HG03571 (cell line): ENCODE measurements around the gene CTNNA3.
"Not testable (repeated sequence)": the region's sequence is repeated elsewhere in the genome, so short reads cannot be mapped to it uniquely, and the experiment has no call there.

Experiments
- ATAC-seq: cut with Tn5 transposase; IDR thresholded peaks from one replicate; pipeline ENCODE4 v1.9.1; 2021; ENCODE audit not compliant: unreplicated experiment

CTNNA3 gene

DNA sequence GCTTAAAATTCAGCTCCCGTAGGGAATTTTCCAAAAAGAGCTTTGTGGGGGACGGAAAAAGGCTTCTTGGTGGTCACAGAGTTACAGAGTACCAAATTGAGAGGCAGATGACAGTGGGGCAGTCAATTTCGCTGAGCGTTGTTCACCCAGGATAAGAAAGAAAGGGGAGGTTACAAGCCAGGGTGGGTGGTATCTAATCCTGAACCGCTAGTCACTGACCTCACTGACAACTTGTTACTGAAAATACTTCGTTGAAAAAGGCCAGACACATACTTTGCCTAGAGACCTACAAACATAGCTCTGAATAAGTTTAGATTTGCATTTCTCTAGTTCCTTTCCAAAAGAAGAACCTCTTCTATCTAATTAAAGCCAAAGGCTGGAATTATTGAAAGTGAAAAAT lies at the start of gene CTNNA3:
CTNNA3 (minus strand) TSS at position 167 of the 400 bp plus-strand sequence.
- no peak for ATAC-seq

DNA sequence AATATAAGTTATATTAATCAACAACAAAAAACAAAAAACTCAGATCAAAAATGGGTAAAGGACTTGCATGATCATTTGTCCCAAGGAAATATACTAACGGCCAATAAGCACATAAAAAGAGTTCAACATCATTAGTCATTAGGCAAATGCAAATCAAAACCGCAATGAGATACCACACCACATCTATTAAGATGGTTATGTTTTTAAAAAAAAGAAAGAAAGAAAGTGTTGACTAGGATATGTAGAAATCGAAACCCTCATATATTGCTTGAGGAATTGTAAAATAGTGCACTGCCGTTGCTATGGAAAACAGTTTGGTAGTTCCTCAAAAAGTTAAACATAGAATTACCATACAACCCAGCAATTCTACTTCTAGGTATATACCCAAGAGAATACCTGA lies 39.4 kb upstream of the CTNNA3 start:
- ATAC-seq: no peak

GRCh38 chr10:67733511-67733910 lies 37.5 kb upstream of the CTNNA3 start:
- ATAC-seq: no peak

DNA sequence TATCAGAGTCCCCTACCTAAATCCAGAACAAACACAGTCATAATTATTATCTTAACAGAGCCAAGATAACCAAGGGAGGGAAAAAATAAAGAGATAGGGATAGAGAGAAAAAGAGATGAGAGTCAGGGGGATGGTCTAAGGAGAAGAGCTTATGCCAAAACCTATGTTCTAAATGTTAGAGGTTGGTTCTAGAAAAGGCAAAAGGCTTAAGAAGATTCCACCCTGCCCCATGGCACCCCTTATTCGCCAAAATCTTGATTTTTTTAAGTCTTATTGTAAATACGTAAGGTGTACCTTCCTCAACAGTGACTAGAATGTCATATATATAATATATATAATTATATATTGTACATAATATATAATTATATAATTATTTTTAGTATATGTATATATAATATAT lies 29.6 kb upstream of the CTNNA3 start:
- ATAC-seq: no peak

DNA sequence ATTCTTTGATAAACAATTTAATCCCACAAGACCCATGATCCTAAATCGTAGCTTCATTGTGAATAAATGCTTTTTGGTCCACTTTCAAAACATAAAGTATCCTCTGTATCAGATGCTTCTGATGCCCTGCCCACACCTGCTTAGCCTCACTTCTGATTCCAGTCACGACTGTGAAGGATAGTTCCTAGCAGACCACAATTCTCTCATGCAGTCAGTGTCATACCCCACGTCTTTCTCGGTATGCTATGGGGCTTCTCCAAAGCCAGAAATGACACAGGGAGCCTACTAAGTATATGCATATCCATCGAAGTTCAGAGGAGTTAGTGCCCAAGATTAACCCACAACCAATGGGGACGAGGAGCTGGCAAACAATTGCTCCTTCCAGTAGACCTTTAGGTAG lies 27.6 kb upstream of the CTNNA3 start:
- no peak for ATAC-seq

- no peak for ATAC-seq
Measured at GRCh38 chr10:67722113-67722512, 26.1 kb upstream of the CTNNA3 start.

GRCh38 chr10:67716455-67716854 lies 20.5 kb upstream of the CTNNA3 start:
- not testable (repeated sequence) for ATAC-seq

GRCh38 chr10:67705921-67706320 lies 9.9 kb upstream of the CTNNA3 start:
- no peak for ATAC-seq

DNA sequence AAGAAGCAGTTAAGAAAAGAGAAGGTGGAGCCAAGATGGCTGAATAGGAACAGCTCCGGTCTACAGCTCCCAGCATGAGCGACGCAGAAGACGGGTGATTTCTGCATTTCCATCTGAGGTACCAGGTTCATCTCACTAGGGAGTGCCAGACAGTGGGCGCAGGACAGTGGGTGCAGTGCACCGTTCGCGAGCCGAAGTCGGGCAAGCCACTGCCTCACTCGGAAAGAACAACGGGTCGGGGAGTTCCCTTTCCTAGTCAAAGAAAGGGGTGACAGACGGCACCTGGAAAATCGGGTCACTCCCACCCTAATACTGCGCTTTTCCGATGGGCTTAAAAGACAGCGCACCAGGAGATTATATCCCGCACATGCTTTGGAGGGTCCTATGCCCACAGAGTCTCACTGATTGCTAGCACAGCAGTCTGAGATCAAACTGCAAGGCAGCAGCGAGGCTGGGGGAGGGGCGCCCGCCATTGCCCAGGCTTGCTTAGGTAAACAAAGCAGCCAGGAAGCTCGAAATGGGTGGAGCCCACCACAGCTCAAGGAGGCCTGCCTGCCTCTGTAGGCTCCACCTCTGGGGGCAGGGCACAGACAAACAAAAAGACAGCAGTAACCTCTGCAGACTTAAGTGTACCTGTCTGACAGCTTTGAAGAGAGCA lies 3.7 kb upstream of the CTNNA3 start:
- not testable (repeated sequence) for ATAC-seq

DNA sequence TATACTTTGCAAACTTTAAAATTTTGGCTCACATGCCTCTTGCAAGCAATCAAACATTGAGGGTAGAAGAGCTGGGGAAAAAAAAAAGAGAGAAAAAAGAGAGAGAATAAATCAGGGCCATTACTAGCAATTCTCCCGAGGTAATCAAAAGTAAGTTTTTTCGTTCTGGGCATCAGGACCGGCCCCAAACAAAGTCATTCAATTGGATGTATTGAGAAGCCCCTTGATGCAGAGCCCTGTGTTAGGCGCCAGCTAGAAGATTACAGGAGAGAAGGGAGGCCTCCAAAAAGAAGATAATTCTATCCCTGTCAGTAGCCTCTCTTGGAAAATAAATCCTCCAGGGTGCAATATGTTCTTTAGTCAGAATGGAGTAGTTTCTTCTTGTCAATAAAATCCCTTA lies 2.2 kb upstream of the CTNNA3 start:
- no peak for ATAC-seq

DNA sequence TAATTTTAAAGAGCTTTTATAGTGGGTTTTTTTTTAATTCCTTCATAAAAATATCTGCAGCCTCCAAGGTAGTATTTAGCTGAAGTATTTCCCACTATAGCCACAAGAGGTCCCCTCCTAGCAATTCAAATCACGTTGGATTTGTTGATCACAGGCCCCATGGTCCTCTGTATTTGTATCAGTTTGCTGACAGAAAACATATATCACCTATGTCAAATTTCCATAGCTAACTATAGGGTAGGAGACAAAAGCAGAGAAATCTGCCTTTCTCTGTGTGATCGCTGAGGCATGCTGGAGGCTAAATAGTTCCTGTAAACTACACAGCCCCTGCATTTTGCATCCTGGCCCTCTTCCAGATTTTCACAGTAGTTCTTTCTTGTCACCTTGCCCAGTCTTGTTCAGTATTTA lies 1.7 kb upstream of the CTNNA3 start:
- ATAC-seq: peak; percentile 90

DNA sequence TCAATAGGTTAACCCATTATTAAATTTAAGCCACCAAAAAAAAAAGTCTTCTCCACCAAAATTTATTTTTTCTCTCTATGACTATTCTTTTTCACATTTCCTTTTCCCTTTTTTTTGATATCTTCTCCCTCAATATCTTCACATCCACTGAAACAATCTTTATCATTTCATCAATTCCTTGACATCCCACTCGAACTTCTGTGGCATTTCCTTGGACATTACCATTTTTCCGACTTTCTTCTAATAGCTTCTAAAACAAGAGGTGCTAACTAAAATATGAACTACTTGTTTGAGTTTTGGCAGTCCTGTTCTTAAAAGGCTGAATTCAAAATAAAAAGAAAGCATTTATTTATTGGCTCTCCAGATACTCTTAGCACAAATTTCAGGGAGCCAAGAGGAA lies 684 bp upstream of the CTNNA3 start:
- ATAC-seq: no peak

DNA sequence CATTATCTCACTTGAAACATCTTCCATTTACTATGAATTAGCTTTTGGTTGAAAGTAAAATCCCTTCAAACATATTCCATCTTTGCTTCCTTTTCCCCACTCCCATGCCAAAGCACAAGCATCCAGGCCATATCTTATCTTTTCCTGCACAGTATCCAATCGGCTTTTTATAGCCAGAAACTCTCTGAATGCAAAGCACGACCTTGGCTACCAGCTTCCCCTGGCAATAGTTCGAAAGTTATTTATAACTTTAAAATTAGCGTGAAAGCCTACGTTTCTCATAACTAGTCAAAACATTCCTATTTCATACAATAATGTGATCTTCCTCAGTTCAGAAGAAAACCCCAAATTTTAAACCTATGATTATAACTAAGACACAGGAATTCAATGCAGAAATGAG lies 440 bp downstream of the CTNNA3 start:
- no peak for ATAC-seq

- not testable (repeated sequence) for ATAC-seq
Measured at GRCh38 chr10:67691861-67692260, 4.1 kb downstream of the CTNNA3 start.

- ATAC-seq: not testable (repeated sequence)
Measured at GRCh38 chr10:67690540-67690939, 5.5 kb downstream of the CTNNA3 start.

GRCh38 chr10:67684140-67684539 lies 11.9 kb downstream of the CTNNA3 start:
- ATAC-seq: not testable (repeated sequence)

DNA sequence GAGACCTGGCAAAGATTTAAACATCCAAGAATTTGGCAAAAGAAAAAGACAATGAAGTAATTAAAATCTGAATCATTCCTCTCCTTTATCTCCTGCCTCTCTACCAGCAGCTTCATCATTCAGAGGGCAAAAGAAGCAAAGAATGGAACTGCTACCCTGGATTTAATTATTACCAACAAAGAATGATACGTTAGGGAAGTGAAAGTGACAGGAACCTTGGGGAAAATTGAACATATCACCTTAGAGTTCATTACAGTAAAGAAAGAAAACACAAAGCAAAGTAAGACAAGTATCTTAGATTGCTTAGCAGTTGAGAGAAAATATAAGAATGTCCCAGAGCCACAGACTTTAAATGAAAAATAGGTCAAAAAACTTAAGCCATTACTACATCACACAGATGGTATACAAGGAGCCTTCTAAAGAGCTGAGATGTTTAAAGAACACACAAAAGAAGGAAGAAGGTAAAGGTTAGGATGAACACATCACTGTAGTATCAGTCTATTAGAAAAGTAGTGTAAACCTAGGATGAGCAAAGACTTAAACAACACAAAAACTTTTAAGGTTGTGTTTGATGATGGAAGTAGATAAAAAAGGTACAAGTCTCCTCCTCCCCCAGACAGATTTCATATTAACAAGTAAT lies 17.5 kb downstream of the CTNNA3 start:
- ATAC-seq: no peak

DNA sequence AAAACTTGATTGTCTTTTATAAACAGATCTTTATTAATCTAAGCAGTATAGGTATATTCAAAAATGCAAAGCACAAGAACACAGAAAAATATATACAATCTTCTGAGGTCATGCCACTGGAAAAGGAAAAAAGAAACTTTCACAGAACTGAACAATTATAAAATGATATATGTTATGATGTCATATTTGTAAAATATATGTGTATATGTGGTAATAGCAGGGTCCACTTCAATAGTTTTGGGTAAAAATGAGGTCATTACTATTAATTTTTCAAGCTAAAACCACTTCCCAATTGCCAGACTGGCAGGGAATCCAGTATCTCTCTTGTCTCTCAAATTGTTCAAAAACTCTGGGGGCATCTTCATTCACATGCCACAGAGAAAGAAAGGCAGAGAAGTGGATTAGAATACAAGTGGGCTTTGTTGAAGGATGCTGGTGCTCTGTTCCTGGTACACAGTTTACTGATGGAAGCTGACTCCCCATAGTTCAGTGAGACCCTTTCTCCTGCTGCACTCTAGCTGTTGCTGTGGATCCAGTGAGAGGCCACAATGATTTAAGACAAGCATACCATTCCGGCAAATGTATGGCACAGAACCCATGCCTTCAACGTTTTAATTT lies 19.7 kb downstream of the CTNNA3 start:
- no peak for ATAC-seq

- no peak for ATAC-seq
Measured at GRCh38 chr10:67670401-67670800, 25.6 kb downstream of the CTNNA3 start.

DNA sequence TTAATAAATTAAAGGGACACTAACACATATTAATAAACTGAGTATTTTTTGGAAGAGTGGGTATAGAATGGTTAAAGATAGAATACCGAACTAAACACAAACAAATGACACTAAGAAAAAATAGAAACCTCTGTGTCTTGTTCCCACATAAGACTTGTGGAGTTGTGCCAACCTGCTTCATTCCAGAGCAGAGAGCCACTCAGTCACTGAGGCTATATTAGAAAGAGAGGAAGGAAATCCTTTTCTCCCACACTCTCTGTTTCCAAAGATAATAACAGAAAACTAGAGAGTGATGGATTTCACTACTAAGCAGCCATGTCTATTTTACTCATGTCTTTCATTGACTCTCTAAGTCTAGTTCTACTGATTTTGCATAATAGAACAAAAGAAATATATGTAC lies 26.0 kb downstream of the CTNNA3 start:
- ATAC-seq: no peak

DNA sequence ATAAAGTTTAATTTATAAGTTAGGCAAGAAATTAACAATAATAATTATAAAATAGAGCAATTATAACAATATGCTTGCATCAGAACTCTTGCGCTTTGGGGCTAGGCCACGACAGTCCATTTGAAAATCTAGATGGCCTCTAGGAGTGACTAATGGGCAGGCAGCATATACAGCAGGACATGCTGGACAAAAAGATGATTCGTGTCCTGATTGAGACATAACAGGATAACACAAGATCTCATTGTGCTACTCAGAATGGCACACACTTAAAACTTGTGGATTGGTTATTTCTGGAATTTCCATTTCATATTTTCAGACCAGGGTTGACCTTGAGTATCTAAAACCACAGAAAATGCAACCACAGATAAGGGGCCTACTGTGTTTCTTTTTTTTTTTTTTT lies 27.5 kb downstream of the CTNNA3 start:
- no peak for ATAC-seq

DNA sequence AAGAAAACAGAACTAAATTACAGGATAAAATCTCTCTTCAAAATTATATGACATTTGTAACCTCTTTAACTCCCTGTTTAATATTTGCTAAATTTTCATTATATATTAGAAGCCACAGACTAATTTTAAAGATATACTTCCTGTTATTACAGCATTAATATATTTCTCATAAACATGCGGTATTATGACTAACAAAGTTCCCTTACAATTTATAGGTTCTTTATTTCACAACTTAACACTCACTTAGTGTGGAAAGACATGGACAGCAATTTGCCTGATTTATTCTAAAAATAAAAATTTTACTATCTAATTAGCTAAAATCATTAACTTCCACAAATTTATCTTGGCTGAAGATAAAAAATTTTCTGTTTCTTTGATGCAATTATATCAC lies 29.0 kb downstream of the CTNNA3 start:
- no peak for ATAC-seq
